Inferior parietal cortex (tissue), 1 donor: ENCODE data around the gene PRG2.
"Not testable (repeated sequence)": the region's sequence is repeated elsewhere in the genome, so short reads cannot be mapped to it uniquely, and the experiment has no call there.

Source experiments
- DNase-seq: peaks from one replicate; pipeline ENCODE4 v3.0.0-alpha.2; 2016; ENCODE audit errors: extremely low spot score

PRG2 gene

GRCh38 chr11:57419146-57419545, 28.7 kb upstream of the PRG2 start:
- no peak for DNase-seq

GRCh38 chr11:57418131-57418530, 27.7 kb upstream of the PRG2 start:
- DNase-seq = no peak

GRCh38 chr11:57417056-57417455, 26.6 kb upstream of the PRG2 start:
- DNase-seq = no peak

- DNase-seq = no peak
Observed at GRCh38 chr11:57416436-57416835, 26.0 kb upstream of the PRG2 start.

GRCh38 chr11:57414612-57415212, 24.3 kb upstream of the PRG2 start:
- DNase-seq = no peak

GRCh38 chr11:57413681-57414080, 23.2 kb upstream of the PRG2 start:
- no peak for DNase-seq

- no peak for DNase-seq
Observed at GRCh38 chr11:57410287-57410686, 19.8 kb upstream of the PRG2 start.

- no peak for DNase-seq
Observed at GRCh38 chr11:57409321-57410100, 19.1 kb upstream of the PRG2 start.

- no peak for DNase-seq
Observed at GRCh38 chr11:57408771-57409170, 18.3 kb upstream of the PRG2 start.

GRCh38 chr11:57407941-57408475, 17.6 kb upstream of the PRG2 start:
- DNase-seq = no peak

- no peak for DNase-seq
Observed at GRCh38 chr11:57407010-57407920, 16.8 kb upstream of the PRG2 start.

GRCh38 chr11:57406337-57406904, 16.0 kb upstream of the PRG2 start:
- DNase-seq = no peak

- DNase-seq = no peak
Observed at GRCh38 chr11:57405271-57405860, 14.9 kb upstream of the PRG2 start.

- no peak for DNase-seq
Observed at GRCh38 chr11:57403802-57404147, 13.3 kb upstream of the PRG2 start.

- not testable (repeated sequence) for DNase-seq
Observed at GRCh38 chr11:57403003-57403801, 12.8 kb upstream of the PRG2 start.

- DNase-seq = no peak
Observed at GRCh38 chr11:57402188-57403002, 11.9 kb upstream of the PRG2 start.

GRCh38 chr11:57399972-57400578, 9.6 kb upstream of the PRG2 start:
- DNase-seq = no peak

- no peak for DNase-seq
Observed at GRCh38 chr11:57399221-57399620, 8.8 kb upstream of the PRG2 start.

- DNase-seq = no peak
Observed at GRCh38 chr11:57397394-57397990, 7.0 kb upstream of the PRG2 start.
